ENCODE results near the gene PER1. TPM values are rescaled to one million over a fixed set of nuclear protein-coding genes. Genes with fewer than 3 reads are reported as not detected.
A peak's percentile ranks its signal among the peaks of the same experiment; 100 is the strongest.

Gene PER1
- total and polyA plus RNA-seq, 10 of the 15 experiments (the other 5 are each of a cell fraction or from before 2014, with no cell fraction given), result 0.02 to 25.1 (median 5.4) TPM

DNA sequence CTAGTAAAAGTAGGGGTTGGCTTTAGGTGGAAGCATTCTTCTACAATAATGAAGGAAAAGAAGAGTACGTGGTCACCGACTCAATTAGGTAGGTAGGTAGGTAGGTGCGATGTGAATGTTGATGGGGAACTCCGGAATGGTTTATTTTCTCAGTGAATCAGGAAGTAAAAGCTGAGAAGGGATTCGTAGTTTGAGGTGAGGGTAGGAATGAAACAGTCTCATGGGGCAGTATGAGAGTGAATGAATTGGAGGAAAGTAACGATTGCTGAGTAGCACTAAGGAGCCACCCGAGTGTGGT, 13.9 kb downstream of the PER1 start:
- H3K27ac ChIP-seq (ENCODE audit: control insufficient read depth, insufficient read depth), result peak overlapping the region; percentile 97
- ATAC-seq (peak; percentile 76), DNase-seq (ENCODE audit: low read depth, low spot score) (no peak), FAIRE-seq (no peak)
- no TSS peak for BruUV-seq (replicated peaks)
- no peaks in the 10 kb centered on the region for H3K27me3 ChIP-seq (replicated peaks in 1 of 2; ENCODE audit: control insufficient read depth in 2 of 2, insufficient read depth in 2 of 2, low read length in 1 of 2)
- SMC1A ChIA-PET (ENCODE audit: uncharacterized antibody, unreplicated experiment), result interaction anchor here (0.8 to 4.4 kb wide), 18 partner anchors 12 to 163 kb away, joined by 3 to 42 read pairs (median 4); partner anchors contain the start of genes ALOXE3, HES7, SLC25A35 and VAMP2
- H3K9me3 ChIP-seq (replicated peaks; ENCODE audit: control insufficient read depth, insufficient read depth, low read length), result no peaks in the 10 kb centered on the region
- 1% methylated on average over 7 of the region's 7 CpGs for WGBS (ENCODE audit: insufficient coverage, insufficient replicate concordance, low lambda C conversion rate, missing lambda C conversion rate)
- CTCF ChIA-PET, result interaction anchor here (1.0 to 5.4 kb wide), 23 partner anchors 10 to 163 kb away, joined by 3 to 40 read pairs (median 7); partner anchors contain the start of genes ALOXE3, AURKB, HES7 and PER1
- peak overlapping the region; percentile 79 for H3K9ac ChIP-seq (ENCODE audit: control insufficient read depth, insufficient read depth, low read length)
- RAD21 ChIA-PET (ENCODE audit: unreplicated experiment), result interaction anchor here (0.7 to 4.0 kb wide), 14 partner anchors 12 to 157 kb away, joined by 3 to 33 read pairs (median 5); partner anchors contain the start of genes BORCS6, HES7, PER1 and SLC25A35
- no peaks in the 10 kb centered on the region for H4K20me1 ChIP-seq (ENCODE audit: control insufficient read depth, insufficient read depth)
- H2AFZ ChIP-seq (ENCODE audit: control insufficient read depth, low read depth, low read length), result peak overlapping the region; percentile 91
- POLR2A ChIA-PET, result interaction anchor here (0.8 to 5.0 kb wide), 15 partner anchors 11 to 109 kb away, joined by 3 to 37 read pairs (median 11); partner anchors contain the start of genes ALOXE3, CTC1, HES7 and PER1
- intact Hi-C loops (cut with micrococcal nuclease; ENCODE audit: unreplicated experiment), result loop anchor here (1.0 to 5.0 kb wide), 6 partner anchors 12 to 164 kb away; no protein-coding TSS in a partner anchor
- H3K4me3 ChIP-seq, result peak overlapping the region; percentile 69
- in situ Hi-C loops (cut with MboI), result no loop called here
- H3K36me3 ChIP-seq (ENCODE audit: control insufficient read depth in 2 of 2, insufficient read depth in 2 of 2, low read length in 1 of 2), result peaks cover 3 to 8% of the 10 kb centered on the region in 2 experiments
- peaks cover 7% of the 10 kb centered on the region for H3K4me1 ChIP-seq (ENCODE audit: control insufficient read depth, insufficient read depth, low read length)
- no peaks in the 10 kb centered on the region for H3K79me2 ChIP-seq (ENCODE audit: control insufficient read depth, insufficient read depth, low read length)
- peak overlapping the region; percentile 88 for H3K4me2 ChIP-seq (ENCODE audit: control insufficient read depth, insufficient read depth)
- TF ChIP-seq BACH1 (IDR thresholded peaks at IDR 0.05; ENCODE audit: borderline replicate concordance), result 0 out of 2 replicates have a peak, but pooled peaks have one; percentile 9
- TF ChIP-seq TAF1 (IDR thresholded peaks at IDR 0.05; ENCODE audit: borderline replicate concordance, low read depth, low read length), result 0 out of 2 replicates have a peak, but pooled peaks have one; percentile 3
- 0 out of 2 replicates have a peak, but pooled peaks have one; percentile 20 for TF ChIP-seq HDGF (IDR thresholded peaks at IDR 0.05)
- TF ChIP-seq, protein P1, sequence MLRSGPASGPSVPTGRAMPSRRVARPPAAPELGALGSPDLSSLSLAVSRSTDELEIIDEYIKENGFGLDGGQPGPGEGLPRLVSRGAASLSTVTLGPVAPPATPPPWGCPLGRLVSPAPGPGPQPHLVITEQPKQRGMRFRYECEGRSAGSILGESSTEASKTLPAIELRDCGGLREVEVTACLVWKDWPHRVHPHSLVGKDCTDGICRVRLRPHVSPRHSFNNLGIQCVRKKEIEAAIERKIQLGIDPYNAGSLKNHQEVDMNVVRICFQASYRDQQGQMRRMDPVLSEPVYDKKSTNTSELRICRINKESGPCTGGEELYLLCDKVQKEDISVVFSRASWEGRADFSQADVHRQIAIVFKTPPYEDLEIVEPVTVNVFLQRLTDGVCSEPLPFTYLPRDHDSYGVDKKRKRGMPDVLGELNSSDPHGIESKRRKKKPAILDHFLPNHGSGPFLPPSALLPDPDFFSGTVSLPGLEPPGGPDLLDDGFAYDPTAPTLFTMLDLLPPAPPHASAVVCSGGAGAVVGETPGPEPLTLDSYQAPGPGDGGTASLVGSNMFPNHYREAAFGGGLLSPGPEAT (IDR thresholded peaks at IDR 0.05; ENCODE audit: low read depth), result peak; percentile 65; the same call in 1 of the 2 replicates
- TF ChIP-seq, protein P2, sequence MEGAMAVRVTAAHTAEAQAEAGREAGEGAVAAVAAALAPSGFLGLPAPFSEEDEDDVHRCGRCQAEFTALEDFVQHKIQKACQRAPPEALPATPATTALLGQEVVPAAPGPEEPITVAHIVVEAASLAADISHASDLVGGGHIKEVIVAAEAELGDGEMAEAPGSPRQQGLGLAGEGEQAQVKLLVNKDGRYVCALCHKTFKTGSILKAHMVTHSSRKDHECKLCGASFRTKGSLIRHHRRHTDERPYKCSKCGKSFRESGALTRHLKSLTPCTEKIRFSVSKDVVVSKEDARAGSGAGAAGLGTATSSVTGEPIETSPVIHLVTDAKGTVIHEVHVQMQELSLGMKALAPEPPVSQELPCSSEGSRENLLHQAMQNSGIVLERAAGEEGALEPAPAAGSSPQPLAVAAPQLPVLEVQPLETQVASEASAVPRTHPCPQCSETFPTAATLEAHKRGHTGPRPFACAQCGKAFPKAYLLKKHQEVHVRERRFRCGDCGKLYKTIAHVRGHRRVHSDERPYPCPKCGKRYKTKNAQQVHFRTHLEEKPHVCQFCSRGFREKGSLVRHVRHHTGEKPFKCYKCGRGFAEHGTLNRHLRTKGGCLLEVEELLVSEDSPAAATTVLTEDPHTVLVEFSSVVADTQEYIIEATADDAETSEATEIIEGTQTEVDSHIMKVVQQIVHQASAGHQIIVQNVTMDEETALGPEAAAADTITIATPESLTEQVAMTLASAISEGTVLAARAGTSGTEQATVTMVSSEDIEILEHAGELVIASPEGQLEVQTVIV (IDR thresholded peaks at IDR 0.05; ENCODE audit: borderline replicate concordance, partially characterized antibody), result no peak
- 0 out of 4 replicates have a peak, but pooled peaks of 1 of the 2 experiments have one; percentile 19 for TF ChIP-seq EP300 (IDR thresholded peaks at IDR 0.05; ENCODE audit: borderline replicate concordance in 1 of 2, control insufficient read depth in 1 of 2, low read depth in 2 of 2, low read length in 2 of 2)
- TF ChIP-seq PAX8 (IDR thresholded peaks at IDR 0.05), result no peak
- TF ChIP-seq FOS (IDR thresholded peaks at IDR 0.05; ENCODE audit: borderline replicate concordance, extremely low read depth, insufficient read length), result no peak
- TF ChIP-seq, protein P3, sequence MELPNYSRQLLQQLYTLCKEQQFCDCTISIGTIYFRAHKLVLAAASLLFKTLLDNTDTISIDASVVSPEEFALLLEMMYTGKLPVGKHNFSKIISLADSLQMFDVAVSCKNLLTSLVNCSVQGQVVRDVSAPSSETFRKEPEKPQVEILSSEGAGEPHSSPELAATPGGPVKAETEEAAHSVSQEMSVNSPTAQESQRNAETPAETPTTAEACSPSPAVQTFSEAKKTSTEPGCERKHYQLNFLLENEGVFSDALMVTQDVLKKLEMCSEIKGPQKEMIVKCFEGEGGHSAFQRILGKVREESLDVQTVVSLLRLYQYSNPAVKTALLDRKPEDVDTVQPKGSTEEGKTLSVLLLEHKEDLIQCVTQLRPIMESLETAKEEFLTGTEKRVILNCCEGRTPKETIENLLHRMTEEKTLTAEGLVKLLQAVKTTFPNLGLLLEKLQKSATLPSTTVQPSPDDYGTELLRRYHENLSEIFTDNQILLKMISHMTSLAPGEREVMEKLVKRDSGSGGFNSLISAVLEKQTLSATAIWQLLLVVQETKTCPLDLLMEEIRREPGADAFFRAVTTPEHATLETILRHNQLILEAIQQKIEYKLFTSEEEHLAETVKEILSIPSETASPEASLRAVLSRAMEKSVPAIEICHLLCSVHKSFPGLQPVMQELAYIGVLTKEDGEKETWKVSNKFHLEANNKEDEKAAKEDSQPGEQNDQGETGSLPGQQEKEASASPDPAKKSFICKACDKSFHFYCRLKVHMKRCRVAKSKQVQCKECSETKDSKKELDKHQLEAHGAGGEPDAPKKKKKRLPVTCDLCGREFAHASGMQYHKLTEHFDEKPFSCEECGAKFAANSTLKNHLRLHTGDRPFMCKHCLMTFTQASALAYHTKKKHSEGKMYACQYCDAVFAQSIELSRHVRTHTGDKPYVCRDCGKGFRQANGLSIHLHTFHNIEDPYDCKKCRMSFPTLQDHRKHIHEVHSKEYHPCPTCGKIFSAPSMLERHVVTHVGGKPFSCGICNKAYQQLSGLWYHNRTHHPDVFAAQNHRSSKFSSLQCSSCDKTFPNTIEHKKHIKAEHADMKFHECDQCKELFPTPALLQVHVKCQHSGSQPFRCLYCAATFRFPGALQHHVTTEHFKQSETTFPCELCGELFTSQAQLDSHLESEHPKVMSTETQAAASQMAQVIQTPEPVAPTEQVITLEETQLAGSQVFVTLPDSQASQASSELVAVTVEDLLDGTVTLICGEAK (IDR thresholded peaks at IDR 0.05; ENCODE audit: borderline replicate concordance), result no peak
- TF ChIP-seq, protein P4, sequence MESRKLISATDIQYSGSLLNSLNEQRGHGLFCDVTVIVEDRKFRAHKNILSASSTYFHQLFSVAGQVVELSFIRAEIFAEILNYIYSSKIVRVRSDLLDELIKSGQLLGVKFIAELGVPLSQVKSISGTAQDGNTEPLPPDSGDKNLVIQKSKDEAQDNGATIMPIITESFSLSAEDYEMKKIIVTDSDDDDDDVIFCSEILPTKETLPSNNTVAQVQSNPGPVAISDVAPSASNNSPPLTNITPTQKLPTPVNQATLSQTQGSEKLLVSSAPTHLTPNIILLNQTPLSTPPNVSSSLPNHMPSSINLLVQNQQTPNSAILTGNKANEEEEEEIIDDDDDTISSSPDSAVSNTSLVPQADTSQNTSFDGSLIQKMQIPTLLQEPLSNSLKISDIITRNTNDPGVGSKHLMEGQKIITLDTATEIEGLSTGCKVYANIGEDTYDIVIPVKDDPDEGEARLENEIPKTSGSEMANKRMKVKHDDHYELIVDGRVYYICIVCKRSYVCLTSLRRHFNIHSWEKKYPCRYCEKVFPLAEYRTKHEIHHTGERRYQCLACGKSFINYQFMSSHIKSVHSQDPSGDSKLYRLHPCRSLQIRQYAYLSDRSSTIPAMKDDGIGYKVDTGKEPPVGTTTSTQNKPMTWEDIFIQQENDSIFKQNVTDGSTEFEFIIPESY (IDR thresholded peaks at IDR 0.05), result peak; percentile 7; the same call in 1 of the 2 replicates
- TF ChIP-seq BMI1 (IDR thresholded peaks at IDR 0.05; ENCODE audit: borderline replicate concordance), result peak; percentile 20; the same call in 1 of the 2 replicates
- 0 out of 2 replicates have a peak, but pooled peaks have one; percentile 21 for TF ChIP-seq MTA3 (IDR thresholded peaks at IDR 0.05; ENCODE audit: borderline replicate concordance, low read length)
